T-cell (primary cell): ENCODE data around the gene SLC16A13. TPM values are rescaled to one million over a fixed set of nuclear protein-coding genes. Genes with fewer than 3 reads are reported as not detected.
"Not testable (repeated sequence)": the region's sequence is repeated elsewhere in the genome, so short reads cannot be mapped to it uniquely, and the experiment has no call there.

ENCODE experiments used
- ATAC-seq, 4 experiments: fragments of 200-7000 bp in 3 of 4; fragments of 150-1000 bp in 1 of 4; cut with Tn5 transposase; replicated peaks in 1 of 4; 1 replicate in 3 of 4; 2 replicates in 1 of 4; pipeline ENCODE4 v1.10.0; 2021; ENCODE audit warnings: moderate library complexity in 3 of 4, mild to moderate bottlenecking in 2 of 4, moderate number of reproducible peaks in 1 of 4
- CTCF ChIA-PET, 2 donors: fragments of 300-600 bp; sonication (Branson Sonifier 250); formaldehyde crosslinking; loops; one replicate each; lab custom pipeline; 2022; ENCODE audit warnings: antibody characterized with exemption in 2 of 2; lab: Charles Lee
- POLR2A ChIA-PET, 2 donors: fragments of 300-600 bp; sonication (Branson Sonifier 250); formaldehyde crosslinking; loops; one replicate each; lab custom pipeline; 2022; ENCODE audit warnings: antibody characterized with exemption in 2 of 2; lab: Charles Lee
- DNase-seq, 35 experiments: peaks; one replicate each; pipeline versions ENCODE4 v3.0.0 to v3.0.0-alpha.2; 2013 to 2023
- H3K27ac ChIP-seq: one replicate; pipeline ENCODE4 v1.5.1; 2013; ENCODE audit warnings: low read length
- H3K27me3 ChIP-seq, 2 experiments: replicated peaks in 1 of 2; 1 replicate in 1 of 2; 2 replicates in 1 of 2; pipeline versions ENCODE4 v1.6.1 to v1.7.0; 2013; ENCODE audit warnings: low read length in 1 of 2, mixed read lengths in 1 of 2; ENCODE audit not compliant: control insufficient read depth in 2 of 2, insufficient read depth in 2 of 2; ENCODE audit errors: extremely low read depth in 1 of 2
- H3K36me3 ChIP-seq, 2 donors: 1 replicate in 1 of 2; 2 replicates in 1 of 2; pipeline versions ENCODE4 v1.6.1 to v1.7.0; 2013; ENCODE audit warnings: low read length in 1 of 2; ENCODE audit not compliant: control insufficient read depth in 2 of 2, insufficient read depth in 1 of 2; ENCODE audit errors: extremely low read depth in 1 of 2
- H3K4me1 ChIP-seq, 2 experiments: 1 replicate in 1 of 2; 2 replicates in 1 of 2; pipeline versions ENCODE4 v1.6.1 to v1.7.0; 2013; ENCODE audit warnings: low read length in 2 of 2, mixed read lengths in 1 of 2; ENCODE audit not compliant: insufficient read depth in 2 of 2, control insufficient read depth in 1 of 2; ENCODE audit errors: extremely low read depth in 1 of 2
- H3K4me3 ChIP-seq, 2 donors: 1 replicate in 1 of 2; 2 replicates in 1 of 2; pipeline versions ENCODE4 v1.5.1 to v1.7.0; 2013; ENCODE audit warnings: mild to moderate bottlenecking in 2 of 2, low read length in 1 of 2, moderate library complexity in 1 of 2; ENCODE audit not compliant: control insufficient read depth in 1 of 2; ENCODE audit errors: extremely low read depth in 1 of 2
- H3K9me3 ChIP-seq: 2 replicates; pipeline ENCODE4 v1.7.0; 2013
- H3K27ac Mint-ChIP-seq, 2 donors: one replicate each; pipeline ENCODE4 v1.8.0; 2020 to 2021; ENCODE audit warnings: mild to moderate bottlenecking in 2 of 2, mixed read lengths in 2 of 2
- H3K27me3 Mint-ChIP-seq, 2 donors: one replicate each; pipeline ENCODE4 v1.8.0; 2021 to 2022; ENCODE audit warnings: mixed read lengths in 2 of 2
- H3K36me3 Mint-ChIP-seq: one replicate; pipeline ENCODE4 v1.8.0; 2021; ENCODE audit warnings: mixed read lengths
- H3K4me1 Mint-ChIP-seq, 3 donors: one replicate each; pipeline ENCODE4 v1.8.0; 2020 to 2022; ENCODE audit warnings: mixed read lengths in 3 of 3, mild to moderate bottlenecking in 1 of 3
- H3K4me3 Mint-ChIP-seq, 3 donors: one replicate each; pipeline ENCODE4 v1.8.0; 2020 to 2022; ENCODE audit warnings: mild to moderate bottlenecking in 3 of 3, mixed read lengths in 3 of 3, moderate library complexity in 3 of 3
- H3K9me3 Mint-ChIP-seq, 3 donors: one replicate each; pipeline ENCODE4 v1.8.0; 2020 to 2022; ENCODE audit warnings: mixed read lengths in 3 of 3
- WGBS: methylation state at CpG from one replicate; pipeline ENCODE4 v1.1.5; 2013; ENCODE audit warnings: missing lambda C conversion rate; ENCODE audit not compliant: insufficient coverage; 5-methylcytosine and 5-hydroxymethylcytosine counted together
- total RNA-seq, 35 experiments: library from RNA in 6 of 35; stranded (reverse) in 6 of 35; fragments of 120-200 nt in 1 of 35; gene quantifications; one replicate each; pipeline versions ENCODE4 v1.2.1 to v1.2.4 and lab custom pipeline; 2013 to 2026

Gene SLC16A13
- total RNA-seq, 5 donors from 2014 or later (not counting 1 experiment from before 2014, with no cell fraction given) = 3.8 to 17.6 (median 15.4) TPM

DNA sequence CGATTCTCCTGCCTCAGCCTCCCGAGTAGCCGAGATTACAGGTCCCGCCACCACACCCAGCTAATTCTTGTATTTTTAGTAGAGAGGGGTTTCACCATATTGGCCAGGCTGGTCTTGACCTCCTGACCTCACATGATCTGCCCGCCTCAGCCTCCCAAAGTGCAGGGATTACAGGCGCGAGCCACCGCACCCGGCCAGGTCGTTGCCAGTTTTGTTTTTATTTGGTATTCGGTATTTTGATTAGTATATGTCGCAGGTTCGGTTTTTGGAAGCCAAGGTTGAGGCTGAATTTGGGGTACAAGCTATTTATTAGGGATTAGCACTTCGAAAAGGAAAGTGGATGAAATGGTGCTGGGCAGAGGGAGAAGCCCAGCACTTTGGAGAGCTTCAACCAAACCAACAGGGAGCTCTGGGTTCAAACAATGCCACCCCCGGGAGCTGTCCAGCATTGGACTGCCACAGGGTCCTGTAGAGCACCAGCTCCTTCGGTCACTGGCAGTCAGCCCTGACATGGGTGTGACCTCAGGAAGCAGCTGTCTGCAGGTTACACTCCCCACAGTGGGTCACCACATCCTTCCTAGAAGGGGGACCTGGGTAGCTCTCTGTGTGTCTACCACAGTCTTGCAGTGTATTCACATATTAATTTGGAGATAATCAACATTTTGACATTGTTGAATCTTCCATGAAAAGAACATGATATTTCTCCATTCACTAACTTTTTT lies 45.7 kb downstream of the SLC16A13 start:
- ChIA-PET CTCF (interaction anchor here in 1 of 2 donors (0.6 to 0.8 kb wide), 3 partner anchors 21 to 35 kb away, joined by 3 to 5 read pairs (median 3); no protein-coding TSS in a partner anchor), POLR2A (interaction anchor here in 1 of 2 donors (0.7 kb wide), 1 partner anchor 694 kb away, joined by 5 read pairs; no protein-coding TSS in a partner anchor)
- H3K27me3 ChIP-seq = peaks cover 0 to 10% of the 10 kb centered on the region in 2 experiments
- ATAC-seq (peak; percentile 54 to 82 (median 69)), DNase-seq (peak in 29 of 35 experiments; percentile 5 to 46 (median 22))
- peaks cover 33 to 46% (median 39%) of the 10 kb centered on the region in 3 donors for H3K4me1 Mint-ChIP-seq
- H3K36me3 Mint-ChIP-seq = no peaks in the 10 kb centered on the region
- H3K36me3 ChIP-seq = no peaks in the 10 kb centered on the region
- no peak overlapping the region for H3K4me3 Mint-ChIP-seq
- no peaks in the 10 kb centered on the region for H3K9me3 Mint-ChIP-seq
- H3K4me3 ChIP-seq = no peak overlapping the region
- H3K9me3 ChIP-seq = no peaks in the 10 kb centered on the region
- no peak overlapping the region for H3K27ac Mint-ChIP-seq
- WGBS = 85% methylated on average over 11 of the region's 16 CpGs
- peaks cover 0 to 23% of the 10 kb centered on the region in 2 experiments for H3K4me1 ChIP-seq
- peaks cover 0 to 9% of the 10 kb centered on the region in 2 donors for H3K27me3 Mint-ChIP-seq
- H3K27ac ChIP-seq = no peak overlapping the region

DNA sequence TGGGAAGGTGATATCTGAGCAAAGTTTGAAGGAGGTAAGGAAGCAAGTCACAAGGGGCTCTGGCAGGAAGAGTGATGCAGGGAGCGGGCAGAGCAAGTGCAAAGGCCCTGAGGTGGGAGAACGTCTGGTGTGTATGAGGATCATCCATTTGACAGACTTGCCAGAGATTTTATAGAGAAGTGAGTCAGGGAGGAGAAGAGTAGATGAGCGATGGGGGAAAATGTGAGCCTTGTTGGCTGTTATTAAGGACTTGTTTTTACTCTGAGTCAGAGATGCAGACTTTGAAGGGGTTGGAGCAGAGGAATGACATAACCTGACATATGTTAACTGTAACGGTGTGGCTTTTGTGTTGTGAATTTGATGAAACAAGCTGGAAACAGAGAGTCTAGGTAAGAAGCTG lies 47.8 kb downstream of the SLC16A13 start:
- Histone ChIP-seq H3K36me3 (no peaks in the 10 kb centered on the region), H3K4me3 (no peak overlapping the region), H3K27ac (no peak overlapping the region), H3K4me1 (peaks cover 0 to 23% of the 10 kb centered on the region in 2 experiments), H3K27me3 (peaks cover 0 to 17% of the 10 kb centered on the region in 2 experiments), H3K9me3 (no peaks in the 10 kb centered on the region)
- H3K4me3 Mint-ChIP-seq = no peak overlapping the region
- H3K9me3 Mint-ChIP-seq = no peaks in the 10 kb centered on the region
- H3K4me1 Mint-ChIP-seq = peaks cover 33 to 39% (median 39%) of the 10 kb centered on the region in 3 donors
- H3K27ac Mint-ChIP-seq = no peak overlapping the region
- H3K36me3 Mint-ChIP-seq = no peaks in the 10 kb centered on the region
- ATAC-seq = no peak
- no peak for DNase-seq
- H3K27me3 Mint-ChIP-seq = peaks cover 5 to 17% of the 10 kb centered on the region in 2 donors
- 90% methylated on average over 4 of the region's 4 CpGs for WGBS
- POLR2A ChIA-PET = no interaction called here
- CTCF ChIA-PET = no interaction called here

DNA sequence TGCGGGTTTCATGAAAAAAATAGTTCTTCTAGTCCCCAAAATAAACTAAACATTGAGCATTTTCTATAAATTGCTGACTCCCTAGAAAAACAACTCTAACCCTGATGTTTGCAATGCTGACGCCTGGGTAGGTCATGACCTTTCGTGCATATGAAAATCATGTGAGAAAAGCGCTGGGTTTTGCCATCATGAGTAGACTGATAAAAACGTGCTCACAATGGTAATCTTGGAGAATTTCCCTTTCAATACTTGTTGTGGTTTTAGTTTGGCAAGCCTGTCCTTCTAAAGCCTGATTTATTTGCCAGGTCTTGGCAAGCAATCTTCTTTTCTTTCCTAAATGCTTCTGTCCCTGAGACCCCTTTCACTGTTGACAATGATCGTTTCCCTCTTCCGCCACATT lies 48.3 kb downstream of the SLC16A13 start:
- Histone ChIP-seq H3K9me3 (no peaks in the 10 kb centered on the region), H3K36me3 (no peaks in the 10 kb centered on the region), H3K27ac (no peak overlapping the region), H3K4me3 (no peak overlapping the region), H3K27me3 (peaks cover 0 to 17% of the 10 kb centered on the region in 2 experiments), H3K4me1 (peaks cover 0 to 23% of the 10 kb centered on the region in 2 experiments)
- Mint-ChIP-seq H3K4me1 (peaks cover 33 to 39% (median 36%) of the 10 kb centered on the region in 3 donors), H3K27me3 (peaks cover 5 to 20% of the 10 kb centered on the region in 2 donors), H3K27ac (no peak overlapping the region), H3K4me3 (no peak overlapping the region), H3K36me3 (no peaks in the 10 kb centered on the region), H3K9me3 (no peaks in the 10 kb centered on the region)
- DNase-seq = no peak
- no peak for ATAC-seq
- WGBS = 20% methylated on average over 2 of the region's 7 CpGs
- CTCF ChIA-PET = interaction anchor here in 1 of 2 donors (0.5 to 0.7 kb wide), 3 partner anchors 14 to 1004 kb away, joined by 3 to 5 read pairs (median 3); no protein-coding TSS in a partner anchor
- POLR2A ChIA-PET = no interaction called here

DNA sequence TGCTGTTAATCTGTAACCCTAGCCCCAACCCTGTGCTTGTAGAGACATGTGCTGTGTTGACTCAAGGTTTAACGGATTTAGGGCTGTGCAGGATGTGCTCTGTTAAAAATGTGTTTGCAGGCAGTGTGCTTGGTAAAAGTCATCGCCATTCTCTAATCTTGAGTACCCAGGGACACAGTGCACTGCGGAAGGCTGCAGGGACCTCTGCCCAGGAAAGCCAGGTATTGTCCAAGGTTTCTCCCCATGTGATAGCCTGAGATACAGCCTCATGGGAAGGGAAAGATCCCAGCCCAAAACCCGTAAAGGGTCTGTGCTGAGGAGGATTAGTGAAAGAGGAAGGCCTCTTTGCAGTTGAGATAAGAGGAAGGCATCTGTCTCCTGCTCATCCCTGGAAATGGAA lies 52.6 kb downstream of the SLC16A13 start:
- H3K9me3 Mint-ChIP-seq, ATAC-seq, POLR2A ChIA-PET, H3K9me3 ChIP-seq, H3K27ac ChIP-seq, DNase-seq, H3K36me3 Mint-ChIP-seq, H3K4me3 Mint-ChIP-seq, H3K4me1 ChIP-seq, H3K27ac Mint-ChIP-seq, H3K4me3 ChIP-seq, H3K36me3 ChIP-seq: not testable (repeated sequence)
- peaks cover 10 to 11% (median 11%) of the 10 kb centered on the region in 3 donors for H3K4me1 Mint-ChIP-seq
- WGBS = 88% methylated on average over 2 of the region's 4 CpGs
- CTCF ChIA-PET = interaction anchor here in 1 of 2 donors (0.5 kb wide), 1 partner anchor 176 kb away, joined by 3 read pairs; no protein-coding TSS in a partner anchor
- peaks cover 0 to 27% of the 10 kb centered on the region in 2 experiments for H3K27me3 ChIP-seq
- H3K27me3 Mint-ChIP-seq = peaks cover 9 to 26% of the 10 kb centered on the region in 2 donors

DNA sequence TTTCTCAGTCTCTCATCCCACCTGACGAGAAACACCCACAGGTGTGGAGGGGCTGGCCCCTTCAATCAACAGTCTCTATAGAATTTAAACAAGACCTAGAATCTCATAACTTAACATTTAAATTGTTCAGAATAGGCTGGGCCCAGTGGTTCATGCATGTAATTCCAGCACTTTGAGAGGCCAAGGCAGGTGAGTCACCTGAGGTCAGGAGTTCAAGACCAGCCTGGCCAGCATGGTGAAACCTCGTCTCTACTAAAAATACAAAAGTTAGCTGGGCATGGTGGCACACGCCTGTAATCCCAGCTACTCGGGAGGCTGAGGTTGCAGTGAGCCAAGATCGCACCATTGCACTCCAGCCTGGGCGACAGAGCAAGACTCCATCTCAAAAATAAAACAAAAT lies 53.8 kb downstream of the SLC16A13 start:
- H3K4me3 Mint-ChIP-seq, H3K4me1 Mint-ChIP-seq, H3K4me3 ChIP-seq, H3K9me3 Mint-ChIP-seq, H3K27ac ChIP-seq, H3K9me3 ChIP-seq, POLR2A ChIA-PET, H3K36me3 ChIP-seq, ATAC-seq, DNase-seq, CTCF ChIA-PET, H3K27ac Mint-ChIP-seq, H3K4me1 ChIP-seq, H3K36me3 Mint-ChIP-seq: not testable (repeated sequence)
- peaks cover 9 to 28% of the 10 kb centered on the region in 2 donors for H3K27me3 Mint-ChIP-seq
- H3K27me3 ChIP-seq = peaks cover 0 to 27% of the 10 kb centered on the region in 2 experiments
- no CpG with 5 or more reads among the region's 6 CpGs for WGBS
